H9 (cell line): Measurements from ENCODE around the gene NAP1L1. TPM values are rescaled to one million over a fixed set of nuclear protein-coding genes. Genes with fewer than 3 reads are reported as not detected.

Experiments used
- DNase-seq: peaks from one replicate; pipeline ENCODE4 v3.0.0-alpha.2; 2017
- H2AFZ ChIP-seq: one replicate; pipeline ENCODE4 v1.6.1; 2013; ENCODE audit warnings: mild to moderate bottlenecking, low read length, control low read depth, moderate library complexity
- H2AK5ac ChIP-seq: 2 replicates; pipeline ENCODE4 v1.6.1; 2013; ENCODE audit warnings: low read length, control low read depth, mixed read lengths; ENCODE audit not compliant: insufficient read length
- H2BK120ac ChIP-seq: one replicate; pipeline ENCODE4 v1.6.1; 2013; ENCODE audit warnings: low read depth, mild to moderate bottlenecking, low read length, control low read depth, inconsistent platforms; ENCODE audit not compliant: poor library complexity, severe bottlenecking
- H2BK12ac ChIP-seq: 2 replicates; pipeline ENCODE4 v1.6.1; 2013; ENCODE audit warnings: low read length, control low read depth, mixed read lengths, low read depth; ENCODE audit not compliant: insufficient read length
- H2BK15ac ChIP-seq: 2 replicates; pipeline ENCODE4 v1.6.1; 2013; ENCODE audit warnings: low read depth, low read length, control low read depth
- H2BK20ac ChIP-seq: one replicate; pipeline ENCODE4 v1.6.1; 2013; ENCODE audit warnings: low read depth, mild to moderate bottlenecking, low read length, control low read depth, inconsistent platforms; ENCODE audit not compliant: poor library complexity, severe bottlenecking
- H2BK5ac ChIP-seq: 2 replicates; pipeline ENCODE4 v1.6.1; 2013; ENCODE audit warnings: low read length, control low read depth, mixed read lengths; ENCODE audit not compliant: insufficient read length
- H3K14ac ChIP-seq: 2 replicates; pipeline ENCODE4 v1.6.1; 2013; ENCODE audit warnings: low read length, control low read depth; ENCODE audit not compliant: insufficient read depth
- H3K18ac ChIP-seq: 2 replicates; pipeline ENCODE4 v1.6.1; 2013; ENCODE audit warnings: low read depth, mild to moderate bottlenecking, mixed read lengths, low read length, control low read depth; ENCODE audit not compliant: insufficient read length
- H3K23ac ChIP-seq: 2 replicates; pipeline ENCODE4 v1.6.1; 2013; ENCODE audit warnings: low read length, control low read depth, mixed read lengths, low read depth; ENCODE audit not compliant: insufficient read length
- H3K23me2 ChIP-seq: 2 replicates; pipeline ENCODE4 v1.6.1; 2013; ENCODE audit warnings: low read depth, mild to moderate bottlenecking, mixed read lengths, low read length, control low read depth; ENCODE audit not compliant: insufficient read length, poor library complexity, severe bottlenecking
- H3K27ac ChIP-seq: 2 replicates; pipeline ENCODE4 v1.5.1; 2013; ENCODE audit warnings: low read length, control low read depth, mixed read lengths, low read depth; ENCODE audit not compliant: insufficient read length
- H3K27me3 ChIP-seq: 2 replicates; pipeline ENCODE4 v1.6.1; 2013; ENCODE audit warnings: low read length, control low read depth, inconsistent platforms; ENCODE audit not compliant: insufficient read depth
- H3K4ac ChIP-seq: 2 replicates; pipeline ENCODE4 v1.6.1; 2013; ENCODE audit warnings: low read depth, mild to moderate bottlenecking, control low read depth, inconsistent platforms, low read length, moderate library complexity
- H3K4me1 ChIP-seq: 2 replicates; pipeline ENCODE4 v1.6.1; 2013; ENCODE audit warnings: low read length, control low read depth, inconsistent platforms; ENCODE audit not compliant: insufficient read depth
- H3K4me2 ChIP-seq: 2 replicates; pipeline ENCODE4 v1.6.1; 2013; ENCODE audit warnings: low read length, control low read depth, mixed read lengths; ENCODE audit not compliant: insufficient read length, insufficient read depth
- H3K56ac ChIP-seq: 2 replicates; pipeline ENCODE4 v1.6.1; 2013; ENCODE audit warnings: low read depth, mild to moderate bottlenecking, mixed read lengths, low read length, control low read depth; ENCODE audit not compliant: insufficient read length
- H3K79me1 ChIP-seq: 2 replicates; pipeline ENCODE4 v1.6.1; 2013; ENCODE audit warnings: low read depth, mild to moderate bottlenecking, moderate library complexity, low read length, control low read depth, inconsistent platforms; ENCODE audit not compliant: insufficient read depth, poor library complexity, severe bottlenecking
- H3K79me2 ChIP-seq: 2 replicates; pipeline ENCODE4 v1.6.1; 2013; ENCODE audit warnings: low read length, control low read depth, inconsistent platforms; ENCODE audit not compliant: insufficient read depth
- H3K9ac ChIP-seq: 2 replicates; pipeline ENCODE4 v1.6.1; 2013; ENCODE audit warnings: low read length, control low read depth, mixed read lengths; ENCODE audit not compliant: insufficient read length; ENCODE audit errors: extremely low read depth
- H3K9me3 ChIP-seq: one replicate; pipeline ENCODE4 v1.6.1; 2013; ENCODE audit warnings: low read depth, low read length, inconsistent platforms; ENCODE audit not compliant: control insufficient read depth
- H3T11ph ChIP-seq: one replicate; pipeline ENCODE4 v1.6.1; 2013; ENCODE audit warnings: mild to moderate bottlenecking, low read length, control low read depth, inconsistent platforms
- H4K20me1 ChIP-seq: one replicate; pipeline ENCODE4 v1.6.1; 2013; ENCODE audit not compliant: control insufficient read depth, insufficient read length, insufficient read depth
- H4K5ac ChIP-seq: 2 replicates; pipeline ENCODE4 v1.6.1; 2013; ENCODE audit warnings: low read depth, mild to moderate bottlenecking, mixed read lengths, low read length, control low read depth; ENCODE audit not compliant: insufficient read length
- H4K8ac ChIP-seq: replicated peaks from 2 replicates; pipeline ENCODE4 v1.6.1; 2013; ENCODE audit warnings: low read length, control low read depth, mixed read lengths, low read depth; ENCODE audit not compliant: insufficient read length
- H4K91ac ChIP-seq: 2 replicates; pipeline ENCODE4 v1.6.1; 2013; ENCODE audit warnings: low read depth, mild to moderate bottlenecking, moderate library complexity, mixed read lengths, low read length, control low read depth; ENCODE audit not compliant: insufficient read length
- H3K27ac Mint-ChIP-seq, 3 experiments: 2 replicates in 2 of 3; 3 replicates in 1 of 3; pipeline ENCODE4 v1.8.0; 2020 to 2021; ENCODE audit warnings: mixed read lengths in 3 of 3, mild to moderate bottlenecking in 1 of 3, moderate library complexity in 1 of 3
- H3K27me3 Mint-ChIP-seq: 2 replicates; pipeline ENCODE4 v1.8.0; 2021; ENCODE audit warnings: low read depth, mild to moderate bottlenecking, moderate library complexity, mixed read lengths
- H3K36me3 Mint-ChIP-seq, 3 experiments: 2 replicates in 2 of 3; 3 replicates in 1 of 3; pipeline ENCODE4 v1.8.0; 2020 to 2021; ENCODE audit warnings: low read depth in 3 of 3, mixed read lengths in 3 of 3; ENCODE audit not compliant: insufficient read depth in 1 of 3
- H3K4me1 Mint-ChIP-seq, 2 experiments: 2 replicates each; pipeline ENCODE4 v1.8.0; 2020; ENCODE audit warnings: mixed read lengths in 2 of 2
- H3K4me3 Mint-ChIP-seq, 2 experiments: 2 replicates in 1 of 2; 3 replicates in 1 of 2; pipeline ENCODE4 v1.8.0; 2020 to 2021; ENCODE audit warnings: mild to moderate bottlenecking in 2 of 2, mixed read lengths in 2 of 2, moderate library complexity in 1 of 2
- H3K9me3 Mint-ChIP-seq, 2 experiments: 2 replicates in 1 of 2; 3 replicates in 1 of 2; pipeline ENCODE4 v1.8.0; 2020; ENCODE audit warnings: mild to moderate bottlenecking in 2 of 2, mixed read lengths in 2 of 2, moderate library complexity in 1 of 2
- CTCF ChIP-seq: fragments of 200-600 bp; sonication (generic); conservative IDR thresholded peaks from 3 replicates; pipeline ENCODE4 v1.8.0; 2021; ENCODE audit warnings: antibody characterized with exemption, mild to moderate bottlenecking
- WGBS: extraction: QIAGEN DNeasy Blood & Tissue Kit; methylation state at CpG from one replicate; pipeline ENCODE4 v1.1.7; 2013; ENCODE audit warnings: missing lambda C conversion rate, low lambda C conversion rate, mixed read lengths; ENCODE audit not compliant: insufficient read length; ENCODE audit errors: extremely low coverage; 5-methylcytosine and 5-hydroxymethylcytosine counted together
- total RNA-seq: library from RNA; stranded (reverse); gene quantifications from 2 replicates; pipeline ENCODE4 v1.2.1, GENCODE V29; 2021

NAP1L1 gene
- total RNA-seq, 1 experiment from 2014 or later = 1,012 TPM

GRCh38 chr12:76049575-76050251 is 34.8 kb downstream of the NAP1L1 start:
- H3K4ac ChIP-seq = no peak overlapping the region
- no peak overlapping the region for H4K5ac ChIP-seq
- H3K4me3 Mint-ChIP-seq = no peak overlapping the region
- no peak overlapping the region for H3K27ac ChIP-seq
- H2AFZ ChIP-seq = no peak overlapping the region
- H2BK12ac ChIP-seq = no peak overlapping the region
- peaks cover 2% of the 10 kb centered on the region for H3K79me1 ChIP-seq
- no peaks in the 10 kb centered on the region for H3K23me2 ChIP-seq
- H3K9me3 Mint-ChIP-seq = no peaks in the 10 kb centered on the region
- no peak overlapping the region for H3K56ac ChIP-seq
- no peaks in the 10 kb centered on the region for H3K27me3 ChIP-seq
- no peak overlapping the region for H3K18ac ChIP-seq
- H3K79me2 ChIP-seq = no peaks in the 10 kb centered on the region; the same call in 1 of the 2 replicates
- H2BK5ac ChIP-seq = no peak overlapping the region
- no peaks in the 10 kb centered on the region for H4K20me1 ChIP-seq
- H3K9me3 ChIP-seq = no peaks in the 10 kb centered on the region
- peaks cover 35 to 89% (median 79%) of the 10 kb centered on the region in 3 experiments for H3K36me3 Mint-ChIP-seq
- no peak for DNase-seq
- no peak for TF ChIP-seq CTCF
- peaks cover 3% of the 10 kb centered on the region in 2 experiments; a peak in 3 of 4 replicates for H3K4me1 Mint-ChIP-seq
- no peak overlapping the region for H2BK120ac ChIP-seq
- no peak overlapping the region for H3K27ac Mint-ChIP-seq
- H3T11ph ChIP-seq = no peak overlapping the region
- H4K91ac ChIP-seq = no peak overlapping the region
- H2AK5ac ChIP-seq = no peak overlapping the region
- H2BK15ac ChIP-seq = no peak overlapping the region
- H3K14ac ChIP-seq = no peak overlapping the region
- H3K4me2 ChIP-seq = no peak overlapping the region
- no CpG with 5 or more reads among the region's 4 CpGs for WGBS
- no peak overlapping the region for H3K23ac ChIP-seq
- no peaks in the 10 kb centered on the region for H3K27me3 Mint-ChIP-seq
- no peak overlapping the region for H3K9ac ChIP-seq
- no peak overlapping the region for H2BK20ac ChIP-seq
- no peaks in the 10 kb centered on the region for H3K4me1 ChIP-seq
- no peak overlapping the region for H4K8ac ChIP-seq
